Measurements from ENCODE around the gene KIF1A.

- TF ChIP-seq POLR2AphosphoS5 (IDR thresholded peaks at IDR 0.05): no peak
- TF ChIP-seq, protein P1, sequence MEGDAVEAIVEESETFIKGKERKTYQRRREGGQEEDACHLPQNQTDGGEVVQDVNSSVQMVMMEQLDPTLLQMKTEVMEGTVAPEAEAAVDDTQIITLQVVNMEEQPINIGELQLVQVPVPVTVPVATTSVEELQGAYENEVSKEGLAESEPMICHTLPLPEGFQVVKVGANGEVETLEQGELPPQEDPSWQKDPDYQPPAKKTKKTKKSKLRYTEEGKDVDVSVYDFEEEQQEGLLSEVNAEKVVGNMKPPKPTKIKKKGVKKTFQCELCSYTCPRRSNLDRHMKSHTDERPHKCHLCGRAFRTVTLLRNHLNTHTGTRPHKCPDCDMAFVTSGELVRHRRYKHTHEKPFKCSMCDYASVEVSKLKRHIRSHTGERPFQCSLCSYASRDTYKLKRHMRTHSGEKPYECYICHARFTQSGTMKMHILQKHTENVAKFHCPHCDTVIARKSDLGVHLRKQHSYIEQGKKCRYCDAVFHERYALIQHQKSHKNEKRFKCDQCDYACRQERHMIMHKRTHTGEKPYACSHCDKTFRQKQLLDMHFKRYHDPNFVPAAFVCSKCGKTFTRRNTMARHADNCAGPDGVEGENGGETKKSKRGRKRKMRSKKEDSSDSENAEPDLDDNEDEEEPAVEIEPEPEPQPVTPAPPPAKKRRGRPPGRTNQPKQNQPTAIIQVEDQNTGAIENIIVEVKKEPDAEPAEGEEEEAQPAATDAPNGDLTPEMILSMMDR (IDR thresholded peaks at IDR 0.05): no peak
- TF ChIP-seq POLR2A (IDR thresholded peaks at IDR 0.05): no peak
These were observed 84.5 kb downstream of the KIF1A start for GRCh38 chr2:240735476-240735875.
